ENCODE data around the gene CD180. TPM values are rescaled to one million over a fixed set of nuclear protein-coding genes. Genes with fewer than 3 reads are reported as not detected.

Gene CD180
- total RNA-seq, 4 donors from 2014 or later = 0.37 to 0.83 (median 0.59) TPM; not detected in 1

DNA sequence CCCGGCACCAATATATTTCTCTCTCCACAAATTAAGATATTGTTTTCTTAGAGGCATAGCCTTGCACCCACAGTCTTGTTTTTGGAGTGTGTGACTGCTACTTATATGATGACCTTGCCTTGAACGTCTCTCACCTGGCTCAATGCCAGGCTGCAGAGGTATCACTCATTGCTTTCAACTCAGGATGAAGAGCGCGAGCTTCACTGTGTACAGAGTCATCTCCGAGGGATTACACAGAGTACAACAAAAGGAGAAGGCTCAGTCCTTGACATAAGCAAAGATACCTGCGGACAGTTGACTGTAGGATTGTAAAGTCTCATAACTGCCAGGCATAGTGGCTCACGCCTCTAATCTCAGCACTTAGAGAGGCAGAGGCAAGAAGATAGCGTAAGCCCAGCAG is 53.8 kb downstream of the CD180 start:
- no peak overlapping the region for H3K4me3 ChIP-seq
- no peaks in the 10 kb centered on the region for H3K36me3 ChIP-seq
- no peak for TF ChIP-seq POLR2A (IDR thresholded peaks at IDR 0.05)
- TF ChIP-seq, protein P1, sequence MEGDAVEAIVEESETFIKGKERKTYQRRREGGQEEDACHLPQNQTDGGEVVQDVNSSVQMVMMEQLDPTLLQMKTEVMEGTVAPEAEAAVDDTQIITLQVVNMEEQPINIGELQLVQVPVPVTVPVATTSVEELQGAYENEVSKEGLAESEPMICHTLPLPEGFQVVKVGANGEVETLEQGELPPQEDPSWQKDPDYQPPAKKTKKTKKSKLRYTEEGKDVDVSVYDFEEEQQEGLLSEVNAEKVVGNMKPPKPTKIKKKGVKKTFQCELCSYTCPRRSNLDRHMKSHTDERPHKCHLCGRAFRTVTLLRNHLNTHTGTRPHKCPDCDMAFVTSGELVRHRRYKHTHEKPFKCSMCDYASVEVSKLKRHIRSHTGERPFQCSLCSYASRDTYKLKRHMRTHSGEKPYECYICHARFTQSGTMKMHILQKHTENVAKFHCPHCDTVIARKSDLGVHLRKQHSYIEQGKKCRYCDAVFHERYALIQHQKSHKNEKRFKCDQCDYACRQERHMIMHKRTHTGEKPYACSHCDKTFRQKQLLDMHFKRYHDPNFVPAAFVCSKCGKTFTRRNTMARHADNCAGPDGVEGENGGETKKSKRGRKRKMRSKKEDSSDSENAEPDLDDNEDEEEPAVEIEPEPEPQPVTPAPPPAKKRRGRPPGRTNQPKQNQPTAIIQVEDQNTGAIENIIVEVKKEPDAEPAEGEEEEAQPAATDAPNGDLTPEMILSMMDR (IDR thresholded peaks at IDR 0.05) = no peak
- H3K9me3 ChIP-seq = no peaks in the 10 kb centered on the region
- intact Hi-C loops (cut with DNase I; ENCODE audit: low total_unique reads) = no loop called here
- H3K27ac ChIP-seq = no peak overlapping the region
- H3K4me1 ChIP-seq = no peaks in the 10 kb centered on the region
- H3K27me3 ChIP-seq = no peaks in the 10 kb centered on the region
- no peak for DNase-seq

GRCh38 chr5:67141644-67142043 is 55.0 kb downstream of the CD180 start:
- DNase-seq = no peak
- Histone ChIP-seq H3K9me3 (no peaks in the 10 kb centered on the region), H3K36me3 (no peaks in the 10 kb centered on the region), H3K27ac (no peak overlapping the region), H3K4me1 (no peaks in the 10 kb centered on the region), H3K4me3 (no peak overlapping the region), H3K27me3 (no peaks in the 10 kb centered on the region)
- intact Hi-C loops (cut with DNase I; ENCODE audit: low total_unique reads) = no loop called here
- TF ChIP-seq POLR2A (IDR thresholded peaks at IDR 0.05) = no peak
- TF ChIP-seq, protein P1 (IDR thresholded peaks at IDR 0.05) = no peak

GRCh38 chr5:67140413-67140812 is 56.2 kb downstream of the CD180 start:
- H3K4me3 ChIP-seq = no peak overlapping the region
- intact Hi-C loops (cut with DNase I; ENCODE audit: low total_unique reads) = no loop called here
- no peaks in the 10 kb centered on the region for H3K36me3 ChIP-seq
- no peaks in the 10 kb centered on the region for H3K4me1 ChIP-seq
- H3K9me3 ChIP-seq = no peaks in the 10 kb centered on the region
- H3K27me3 ChIP-seq = no peaks in the 10 kb centered on the region
- TF ChIP-seq, protein P1 (IDR thresholded peaks at IDR 0.05) = no peak
- no peak for TF ChIP-seq POLR2A (IDR thresholded peaks at IDR 0.05)
- H3K27ac ChIP-seq = no peak overlapping the region
- no peak for DNase-seq

- Histone ChIP-seq H3K9me3 (no peaks in the 10 kb centered on the region), H3K27ac (no peak overlapping the region), H3K27me3 (no peaks in the 10 kb centered on the region), H3K4me3 (no peak overlapping the region), H3K4me1 (no peaks in the 10 kb centered on the region), H3K36me3 (no peaks in the 10 kb centered on the region)
- intact Hi-C loops (cut with DNase I; ENCODE audit: low total_unique reads) = no loop called here
- TF ChIP-seq, protein P1 (IDR thresholded peaks at IDR 0.05) = no peak
- no peak for TF ChIP-seq POLR2A (IDR thresholded peaks at IDR 0.05)
- no peak for DNase-seq
These were observed 57.6 kb downstream of the CD180 start for GRCh38 chr5:67139030-67139429.

DNA sequence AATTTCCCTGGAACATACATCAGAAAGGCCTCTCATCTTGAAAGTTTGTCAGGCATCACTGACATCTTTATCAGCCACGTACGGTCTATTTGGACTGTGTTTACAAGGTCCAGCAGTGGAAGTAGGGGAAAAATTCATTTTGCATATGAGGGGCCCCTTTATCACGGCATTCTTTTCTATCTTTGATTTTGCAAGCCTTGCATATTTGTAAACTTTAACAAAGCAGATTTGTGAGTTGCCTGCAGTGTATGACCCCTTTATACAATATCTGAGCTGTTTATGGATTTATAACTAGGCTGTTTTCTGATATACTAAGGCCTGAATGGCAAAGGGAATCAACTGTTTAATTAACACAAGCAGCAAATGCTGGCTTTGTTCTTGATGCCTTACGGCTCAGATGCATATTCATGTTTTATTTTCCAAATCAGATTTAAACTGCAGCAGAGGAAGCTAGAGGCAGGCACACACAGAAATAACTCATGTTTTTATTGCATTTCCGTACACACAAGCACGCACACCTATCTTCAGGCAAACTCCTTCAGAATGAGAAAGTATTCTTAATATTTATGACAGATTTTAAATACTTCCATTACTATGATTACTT is 61.1 kb downstream of the CD180 start:
- TF ChIP-seq, protein P1 (IDR thresholded peaks at IDR 0.05) = no peak
- TF ChIP-seq POLR2A (IDR thresholded peaks at IDR 0.05) = no peak
- intact Hi-C loops (cut with DNase I; ENCODE audit: low total_unique reads) = no loop called here
- no peaks in the 10 kb centered on the region for H3K27me3 ChIP-seq
- no peak overlapping the region for H3K27ac ChIP-seq
- H3K4me3 ChIP-seq = no peak overlapping the region
- DNase-seq = no peak
- no peaks in the 10 kb centered on the region for H3K9me3 ChIP-seq
- no peaks in the 10 kb centered on the region for H3K4me1 ChIP-seq
- H3K36me3 ChIP-seq = no peaks in the 10 kb centered on the region
